IMR-90 (cell line): ENCODE data around the gene RSBN1L. TPM values are rescaled to one million over a fixed set of nuclear protein-coding genes. Genes with fewer than 3 reads are reported as not detected.
A peak's percentile ranks its signal among the peaks of the same experiment; 100 is the strongest.

ENCODE experiments used
- ATAC-seq: fragments of 200-7000 bp; cut with Tn5 transposase; 2 replicates; pipeline ENCODE4 v1.9.1; 2020; ENCODE audit warnings: low read depth, mild to moderate bottlenecking, moderate library complexity
- BruUV-seq: library from RNA; stranded (reverse); fragments of 400-500 nt; replicated peaks from 2 replicates; lab custom pipeline; 2021; lab: Mats Ljungman, UMichigan
- CTCF ChIA-PET: fragments of 300-600 bp; formaldehyde crosslinking; extraction: SDS; loops from one replicate; lab custom pipeline; 2021; ENCODE audit warnings: antibody characterized with exemption; lab: Yijun Ruan, JAX
- POLR2A ChIA-PET: fragments of 300-600 bp; sonication (Branson Sonifier 250); formaldehyde crosslinking; loops from one replicate; lab custom pipeline; 2022; ENCODE audit warnings: antibody characterized with exemption; ENCODE audit not compliant: unreplicated experiment; lab: Charles Lee
- DNase-seq: peaks from one replicate; pipeline ENCODE4 v3.0.0; 2013
- H2AFZ ChIP-seq: replicated peaks from 2 replicates; pipeline ENCODE3; 2013; ENCODE audit warnings: low read length, mild to moderate bottlenecking; ENCODE audit not compliant: poor library complexity
- H2AK5ac ChIP-seq: 2 replicates; pipeline ENCODE4 v1.6.1; 2013; ENCODE audit warnings: low read depth, low read length, inconsistent platforms
- H2AK9ac ChIP-seq: replicated peaks from 2 replicates; pipeline ENCODE3; 2013; ENCODE audit warnings: mild to moderate bottlenecking, low read depth, low read length, moderate library complexity; ENCODE audit not compliant: poor library complexity
- H2BK120ac ChIP-seq: 2 replicates; pipeline ENCODE4 v1.6.1; 2013; ENCODE audit warnings: low read depth, low read length, inconsistent platforms
- H2BK15ac ChIP-seq: 3 replicates; pipeline ENCODE4 v1.6.1; 2013; ENCODE audit warnings: low read depth, low read length, inconsistent platforms
- H2BK20ac ChIP-seq: 2 replicates; pipeline ENCODE4 v1.6.1; 2013; ENCODE audit warnings: low read depth, mild to moderate bottlenecking, inconsistent platforms, low read length, moderate library complexity
- H2BK5ac ChIP-seq: 2 replicates; pipeline ENCODE4 v1.6.1; 2013; ENCODE audit warnings: mild to moderate bottlenecking, low read depth, low read length, inconsistent platforms; ENCODE audit not compliant: poor library complexity, severe bottlenecking
- H3K14ac ChIP-seq: replicated peaks from 2 replicates; pipeline ENCODE4 v1.6.1; 2013; ENCODE audit warnings: low read depth, low read length, inconsistent platforms
- H3K18ac ChIP-seq: 2 replicates; pipeline ENCODE4 v1.6.1; 2013; ENCODE audit warnings: low read depth, low read length, control low read depth
- H3K23ac ChIP-seq: 2 replicates; pipeline ENCODE4 v1.6.1; 2013; ENCODE audit warnings: low read depth, low read length, inconsistent platforms
- H3K27ac ChIP-seq: 2 replicates; pipeline ENCODE4 v1.5.1; 2013; ENCODE audit warnings: mild to moderate bottlenecking, control low read depth, low read length; ENCODE audit not compliant: insufficient read depth
- H3K27me3 ChIP-seq: 2 replicates; pipeline ENCODE4 v1.6.1; 2013; ENCODE audit warnings: low read length; ENCODE audit not compliant: control insufficient read depth, insufficient read depth
- H3K36me3 ChIP-seq: 2 replicates; pipeline ENCODE4 v1.6.1; 2013; ENCODE audit warnings: low read length, mixed read lengths; ENCODE audit not compliant: control insufficient read depth, insufficient read depth
- H3K4ac ChIP-seq: 2 replicates; pipeline ENCODE4 v1.6.1; 2013; ENCODE audit warnings: low read depth, low read length, inconsistent platforms
- H3K4me1 ChIP-seq: 2 replicates; pipeline ENCODE4 v1.6.1; 2013; ENCODE audit warnings: low read length, mixed read lengths; ENCODE audit not compliant: control insufficient read depth, insufficient read depth
- H3K4me2 ChIP-seq: 2 replicates; pipeline ENCODE4 v1.6.1; 2013; ENCODE audit warnings: low read depth, mild to moderate bottlenecking, control low read depth, low read length, moderate library complexity
- H3K4me3 ChIP-seq: 2 replicates; pipeline ENCODE4 v1.5.1; 2013; ENCODE audit warnings: low read depth, mild to moderate bottlenecking, control low read depth, low read length, moderate library complexity; ENCODE audit not compliant: insufficient read depth
- H3K56ac ChIP-seq: 2 replicates; pipeline ENCODE4 v1.6.1; 2013; ENCODE audit warnings: low read length, inconsistent platforms; ENCODE audit not compliant: insufficient read depth; ENCODE audit errors: extremely low read depth
- H3K79me1 ChIP-seq, 2 experiments: 2 replicates each; pipeline ENCODE4 v1.6.1; 2013; ENCODE audit warnings: low read length in 2 of 2, inconsistent platforms in 1 of 2, low read depth in 1 of 2
- H3K9ac ChIP-seq: 2 replicates; pipeline ENCODE4 v1.6.1; 2013; ENCODE audit warnings: low read depth, low read length, control low read depth
- H3K9me1 ChIP-seq: 2 replicates; pipeline ENCODE4 v1.6.1; 2013; ENCODE audit warnings: low read length, inconsistent platforms; ENCODE audit not compliant: insufficient read depth
- H3K9me3 ChIP-seq: 2 replicates; pipeline ENCODE4 v1.6.1; 2013; ENCODE audit warnings: low read length; ENCODE audit not compliant: control insufficient read depth, insufficient read depth
- H4K20me1 ChIP-seq: 2 replicates; pipeline ENCODE4 v1.6.1; 2013; ENCODE audit warnings: low read length, inconsistent platforms; ENCODE audit not compliant: insufficient read depth
- H4K5ac ChIP-seq: 2 replicates; pipeline ENCODE4 v1.6.1; 2013; ENCODE audit warnings: mild to moderate bottlenecking, low read depth, low read length, control low read depth
- H4K8ac ChIP-seq, 2 experiments: 2 replicates each; pipeline ENCODE4 v1.6.1; 2013; ENCODE audit warnings: low read depth in 2 of 2, low read length in 2 of 2, control low read depth in 1 of 2, inconsistent platforms in 1 of 2
- H4K91ac ChIP-seq: 2 replicates; pipeline ENCODE4 v1.6.1; 2013; ENCODE audit warnings: low read depth, low read length, inconsistent platforms; ENCODE audit not compliant: insufficient read depth
- BHLHE40 ChIP-seq: fragments of 150-350 bp; IDR thresholded peaks from 2 replicates; pipeline ENCODE4 v1.6.1; 2016; ENCODE audit warnings: mild to moderate bottlenecking, low read depth, low read length
- CTCF ChIP-seq: conservative IDR thresholded peaks from 2 replicates; pipeline ENCODE4 v1.5.1; 2012; ENCODE audit warnings: mild to moderate bottlenecking, low read depth, low read length, improper control_type of control experiment
- MXI1 ChIP-seq: IDR thresholded peaks from 2 replicates; pipeline ENCODE4 v1.6.1; 2012; ENCODE audit warnings: low read depth, mild to moderate bottlenecking, low read length, moderate library complexity, borderline replicate concordance
- RFX5 ChIP-seq: IDR thresholded peaks from 2 replicates; pipeline ENCODE4 v1.8.0; 2012; ENCODE audit warnings: low read depth, mild to moderate bottlenecking, low read length, moderate library complexity
- WGBS, 2 experiments: methylation state at CpG; one replicate each; pipeline versions ENCODE4 v1.1.5 to v1.1.7; 2013; ENCODE audit warnings: missing lambda C conversion rate in 2 of 2; ENCODE audit not compliant: insufficient read length in 1 of 2; ENCODE audit errors: extremely low coverage in 2 of 2; 5-methylcytosine and 5-hydroxymethylcytosine counted together
- dilution Hi-C: fragments of 300-500 bp; cut with HindIII; formaldehyde crosslinking; loops from one replicate; pipeline ENCODE4 v1.14.3; 2018; ENCODE audit warnings: low sequenced_read_pairs; ENCODE audit not compliant: unreplicated experiment
- in situ Hi-C: fragments of 300-500 bp; cut with MboI; formaldehyde crosslinking; loops from 3 replicates; pipeline ENCODE4 v1.14.3; 2019; ENCODE audit warnings: low sequenced_read_pairs, inconsistent platforms, mixed read lengths
- intact Hi-C: fragments of 100-400 bp; cut with micrococcal nuclease; formaldehyde crosslinking; loops from 2 replicates; pipeline ENCODE4 v1.10.0; 2022
- polyA plus RNA-seq, 3 experiments: library from polyadenylated mRNA; depleted of rRNA; stranded (reverse); fragments of >200 nt; gene quantifications; 2 replicates each; pipeline ENCODE4 v1.2.3, GENCODE V29; 2012; ENCODE audit warnings: low replicate concordance in 1 of 3
- total RNA-seq: library from RNA; depleted of rRNA; stranded (reverse); fragments of >200 nt; gene quantifications from 2 replicates; pipeline ENCODE4 v1.2.3, GENCODE V29; 2012

Gene RSBN1L
- total and polyA plus RNA-seq, 2 of the 4 experiments (the other 2 are of a cell fraction): 7.8 to 14.7 TPM

DNA sequence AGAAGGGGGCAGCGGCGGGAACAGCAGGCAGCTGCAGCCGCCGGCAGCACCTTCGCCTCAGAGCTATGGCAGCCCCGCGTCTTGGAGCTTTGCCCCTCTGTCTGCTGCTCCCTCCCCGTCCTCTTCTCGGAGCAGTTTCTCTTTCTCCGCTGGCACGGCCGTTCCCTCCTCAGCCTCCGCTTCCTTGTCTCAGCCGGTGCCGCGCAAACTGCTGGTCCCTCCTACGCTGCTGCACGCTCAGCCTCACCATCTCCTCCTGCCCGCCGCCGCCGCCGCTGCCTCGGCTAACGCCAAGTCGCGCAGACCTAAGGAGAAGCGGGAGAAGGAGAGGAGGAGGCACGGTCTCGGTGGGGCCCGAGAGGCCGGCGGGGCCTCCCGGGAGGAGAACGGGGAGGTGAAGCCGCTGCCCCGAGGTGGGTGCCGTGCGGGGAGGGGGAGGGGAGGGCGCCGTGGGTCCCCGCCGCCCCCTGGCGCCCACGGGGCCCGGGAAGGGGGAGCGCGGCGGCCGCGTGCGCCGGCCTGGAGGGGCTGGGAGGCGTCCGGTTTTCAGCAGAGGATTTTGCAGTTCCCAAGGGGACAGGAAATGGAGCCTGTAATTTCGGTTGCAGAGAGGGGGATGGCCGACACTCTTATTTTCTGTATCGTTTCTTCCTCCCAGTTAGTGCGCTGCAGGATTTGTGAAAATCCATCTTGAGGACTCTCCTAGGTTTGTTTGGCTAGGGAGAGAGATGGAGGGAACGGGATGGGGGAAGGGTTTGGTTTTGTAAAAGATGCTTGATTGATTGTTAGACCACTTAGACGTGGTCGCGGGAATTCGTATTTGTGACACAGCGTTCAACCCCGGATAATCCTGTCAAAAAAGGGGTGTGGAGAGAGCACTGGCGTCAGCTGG is 630 bp downstream of the RSBN1L start:
- peak overlapping the region; percentile 61; the same call in 2 of the 3 replicates for H2BK15ac ChIP-seq
- no peaks in the 10 kb centered on the region for H3K4me1 ChIP-seq
- H2AFZ ChIP-seq: peak overlapping the region; percentile 98
- ChIA-PET CTCF (interaction anchor here (0.5 to 3.1 kb wide), 3 partner anchors 23 to 219 kb away, joined by 3 to 12 read pairs (median 3); no protein-coding TSS in a partner anchor), POLR2A (no interaction called here)
- peak overlapping the region; percentile 97 for H3K14ac ChIP-seq
- H2AK9ac ChIP-seq: peak overlapping the region; percentile 93
- peaks cover 19% of the 10 kb centered on the region; the same call in 1 of the 2 replicates for H4K20me1 ChIP-seq
- peak overlapping the region; percentile 20; the same call in 1 of the 2 replicates for H4K5ac ChIP-seq
- no peaks in the 10 kb centered on the region for H3K36me3 ChIP-seq
- H3K56ac ChIP-seq: peak overlapping the region; percentile 95
- peak overlapping the region; percentile 92 for H3K4me2 ChIP-seq
- peak; percentile 52 for ATAC-seq
- peak overlapping the region; percentile 92 for H3K27ac ChIP-seq
- BruUV-seq: no TSS peak
- 0 out of 2 replicates have a peak, but pooled peaks cover 3% of the 10 kb centered on the region for H3K9me1 ChIP-seq
- peak overlapping the region; percentile 91 for H3K4me3 ChIP-seq
- H2AK5ac ChIP-seq: peak overlapping the region; percentile 68
- peak overlapping the region; percentile 91 for H3K9ac ChIP-seq
- 0% methylated on average over 10 of the region's 67 CpGs; no CpG with 5 or more reads in 1 of the 2 experiments for WGBS, 2 experiments
- in situ Hi-C loops: no loop called here
- no peak overlapping the region for H2BK20ac ChIP-seq
- peak overlapping the region; percentile 86 for H2BK5ac ChIP-seq
- H3K9me3 ChIP-seq: no peaks in the 10 kb centered on the region
- intact Hi-C loops: loop anchor here (1.0 to 5.0 kb wide), 3 partner anchors 10 to 62 kb away; no protein-coding TSS in a partner anchor
- H4K91ac ChIP-seq: peak overlapping the region; percentile 62
- peak; percentile 43 for DNase-seq
- H3K79me1 ChIP-seq: peaks cover 12 to 59% of the 10 kb centered on the region in 2 experiments
- TF ChIP-seq MXI1 (peak; percentile 29; the same call in 1 of the 2 replicates), BHLHE40 (no peak), CTCF (no peak), RFX5 (no peak)
- H3K4ac ChIP-seq: peak overlapping the region; percentile 85
- peak overlapping the region; percentile 86 for H2BK120ac ChIP-seq
- peak overlapping the region; percentile 4 to 79; a peak in 3 of 4 replicates for H4K8ac ChIP-seq
- peak overlapping the region; percentile 67 for H3K18ac ChIP-seq
- no peaks in the 10 kb centered on the region for H3K27me3 ChIP-seq
- dilution Hi-C loops: no loop called here
- H3K23ac ChIP-seq: peak overlapping the region; percentile 97
